HG03439 (cell line): ENCODE data around the gene ITPRIPL2.

Source experiments
- ATAC-seq: cut with Tn5 transposase; IDR thresholded peaks from one replicate; pipeline ENCODE4 v1.9.1; 2021; ENCODE audit warnings: mild to moderate bottlenecking, moderate library complexity; ENCODE audit not compliant: unreplicated experiment

Gene ITPRIPL2

GRCh38 chr16:19118938-19119431 is 5.2 kb downstream of the ITPRIPL2 start:
- no peak for ATAC-seq

GRCh38 chr16:19119564-19119963 is 5.8 kb downstream of the ITPRIPL2 start:
- no peak for ATAC-seq

GRCh38 chr16:19123535-19124178 is 9.9 kb downstream of the ITPRIPL2 start:
- ATAC-seq: no peak

- no peak for ATAC-seq
Measured at GRCh38 chr16:19126300-19126699, 12.5 kb downstream of the ITPRIPL2 start.

- no peak for ATAC-seq
Measured at GRCh38 chr16:19127205-19127604, 13.4 kb downstream of the ITPRIPL2 start.

- no peak for ATAC-seq
Measured at GRCh38 chr16:19127674-19128131, 13.9 kb downstream of the ITPRIPL2 start.

- ATAC-seq: no peak
Measured at GRCh38 chr16:19128454-19129200, 14.9 kb downstream of the ITPRIPL2 start.

GRCh38 chr16:19130385-19130784 is 16.6 kb downstream of the ITPRIPL2 start:
- no peak for ATAC-seq

GRCh38 chr16:19130852-19131824 is 17.4 kb downstream of the ITPRIPL2 start:
- ATAC-seq: no peak

GRCh38 chr16:19131825-19132218 is 18.1 kb downstream of the ITPRIPL2 start:
- ATAC-seq: no peak

GRCh38 chr16:19132255-19132654 is 18.5 kb downstream of the ITPRIPL2 start:
- no peak for ATAC-seq

- ATAC-seq: no peak
Measured at GRCh38 chr16:19132898-19133297, 19.1 kb downstream of the ITPRIPL2 start.

- no peak for ATAC-seq
Measured at GRCh38 chr16:19133600-19133999, 19.8 kb downstream of the ITPRIPL2 start.

GRCh38 chr16:19135201-19135842 is 21.6 kb downstream of the ITPRIPL2 start:
- ATAC-seq: no peak

- ATAC-seq: no peak
Measured at GRCh38 chr16:19135896-19136438, 22.2 kb downstream of the ITPRIPL2 start.

GRCh38 chr16:19136549-19137196 is 22.9 kb downstream of the ITPRIPL2 start:
- ATAC-seq: no peak

GRCh38 chr16:19137201-19138128 is 23.7 kb downstream of the ITPRIPL2 start:
- no peak for ATAC-seq

GRCh38 chr16:19138601-19139000 is 24.8 kb downstream of the ITPRIPL2 start:
- no peak for ATAC-seq
